NCI-H1105 (cell line): Measurements from ENCODE around the gene RASSF8.
A peak's percentile ranks its signal among the peaks of the same experiment; 100 is the strongest.

Source experiments
- DNase-seq: peaks from one replicate; lab custom pipeline; 2025; lab: John Stamatoyannopoulos, UW

Gene RASSF8

DNA sequence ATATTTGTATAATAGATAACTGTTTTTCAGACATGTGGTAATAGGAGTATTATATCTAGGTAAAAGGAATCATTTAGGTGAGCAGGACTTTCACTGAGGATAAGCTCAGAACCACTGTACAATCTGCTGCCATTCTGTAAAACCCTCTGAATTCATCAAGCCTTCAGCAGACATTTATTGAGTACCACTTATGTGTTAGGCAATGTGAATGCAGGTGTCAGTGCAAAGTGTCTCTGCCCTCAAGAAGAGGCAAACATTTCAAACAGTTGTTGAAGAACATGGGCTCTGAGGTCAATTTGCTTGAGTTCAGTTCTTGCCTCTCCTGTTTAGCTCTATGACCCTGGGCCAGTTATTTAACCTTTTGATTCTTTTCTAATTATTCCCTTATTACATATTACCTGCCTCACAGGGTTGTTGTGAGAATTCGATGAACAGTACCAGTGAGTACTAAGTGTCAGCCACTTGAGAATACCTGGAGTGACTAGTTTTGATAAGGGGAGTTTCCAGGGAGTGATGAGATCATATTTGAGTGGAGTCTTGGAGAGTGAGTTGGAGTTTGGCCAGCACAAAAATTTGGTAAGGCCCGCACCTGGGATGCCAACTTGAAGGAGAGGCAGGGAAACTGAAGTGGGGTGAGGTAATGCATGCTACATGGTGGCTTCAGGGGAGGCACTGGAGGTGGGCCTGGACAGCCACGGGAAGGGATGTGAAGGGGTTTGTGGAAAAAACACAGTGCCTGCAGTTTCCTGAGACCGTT is 33.7 kb downstream of the RASSF8 start:
- no peak for DNase-seq

DNA sequence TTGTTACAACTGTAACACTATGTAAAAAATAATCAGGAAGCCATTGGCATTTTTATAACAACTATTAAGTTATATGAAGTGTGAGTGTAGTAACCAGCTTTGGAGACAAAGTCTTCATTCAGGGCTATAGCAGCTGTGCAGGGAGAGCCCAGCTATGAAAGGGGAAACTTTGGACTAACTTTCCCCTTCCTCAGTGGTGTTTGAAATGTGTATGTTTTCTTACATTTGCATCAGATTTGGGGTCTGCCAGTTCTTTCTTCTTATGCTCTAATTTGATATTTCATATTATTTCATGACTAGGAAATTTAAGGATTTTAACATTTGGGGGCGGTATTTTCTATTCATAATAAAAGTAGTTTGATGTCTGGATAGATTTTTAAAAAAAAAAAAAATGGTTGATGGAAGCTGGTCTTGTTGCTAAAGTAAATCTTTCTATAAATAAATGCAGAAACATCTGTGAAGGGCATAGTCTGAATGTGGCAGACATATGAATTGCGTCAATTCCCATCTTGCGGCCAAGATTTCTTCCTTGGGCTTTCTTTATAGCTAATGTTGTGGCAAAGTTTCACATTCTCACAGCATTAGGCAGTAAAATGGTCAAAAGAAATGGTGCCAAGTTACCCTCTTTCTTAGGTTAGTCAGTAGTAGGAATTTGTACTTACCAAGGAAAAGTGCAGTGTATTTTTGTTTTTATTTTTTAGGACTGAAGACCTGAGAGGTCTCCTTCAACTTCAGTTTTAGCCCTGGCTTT is 35.6 kb downstream of the RASSF8 start:
- DNase-seq: no peak

- DNase-seq: no peak
These were observed 36.6 kb downstream of the RASSF8 start for GRCh38 chr12:25994901-25995625.

GRCh38 chr12:25995906-25996305 is 37.4 kb downstream of the RASSF8 start:
- no peak for DNase-seq

GRCh38 chr12:25996677-25997076 is 38.2 kb downstream of the RASSF8 start:
- no peak for DNase-seq

- no peak for DNase-seq
These were observed 38.9 kb downstream of the RASSF8 start for GRCh38 chr12:25997201-25997963.

- DNase-seq: no peak
These were observed 42.4 kb downstream of the RASSF8 start for GRCh38 chr12:26000898-26001297.

- no peak for DNase-seq
These were observed 43.0 kb downstream of the RASSF8 start for GRCh38 chr12:26001530-26001929.

GRCh38 chr12:26003065-26003464 is 44.6 kb downstream of the RASSF8 start:
- DNase-seq: no peak

GRCh38 chr12:26007566-26007965 is 49.1 kb downstream of the RASSF8 start:
- no peak for DNase-seq

GRCh38 chr12:26009593-26009992 is 51.1 kb downstream of the RASSF8 start:
- DNase-seq: no peak

- peak; percentile 3 for DNase-seq
These were observed 51.9 kb downstream of the RASSF8 start for GRCh38 chr12:26010293-26010821.

DNA sequence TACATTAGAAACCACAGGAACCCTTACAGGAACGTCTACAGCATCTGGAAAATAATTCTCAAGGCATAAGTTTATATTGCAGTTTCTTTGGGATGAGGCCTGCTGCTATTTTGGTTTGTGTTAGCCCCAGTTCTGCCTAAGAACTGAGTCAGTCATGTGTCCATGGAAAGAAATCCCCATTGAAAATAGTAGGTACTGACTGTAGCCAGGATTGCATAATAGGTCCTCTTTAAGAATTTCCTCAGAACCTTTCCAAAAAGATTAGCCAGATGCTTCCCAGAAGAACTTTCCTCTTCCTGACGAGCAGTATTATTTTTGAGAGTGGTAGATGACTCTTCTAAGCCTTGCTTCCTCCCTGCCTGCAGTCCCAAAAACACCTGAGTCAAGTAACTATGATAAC is 52.6 kb downstream of the RASSF8 start:
- no peak for DNase-seq

GRCh38 chr12:26014085-26014484 is 55.6 kb downstream of the RASSF8 start:
- DNase-seq: no peak

GRCh38 chr12:26016516-26016915 is 58.0 kb downstream of the RASSF8 start:
- DNase-seq: no peak

- peak; percentile 1 for DNase-seq
These were observed 59.2 kb downstream of the RASSF8 start for GRCh38 chr12:26017484-26018211.

DNA sequence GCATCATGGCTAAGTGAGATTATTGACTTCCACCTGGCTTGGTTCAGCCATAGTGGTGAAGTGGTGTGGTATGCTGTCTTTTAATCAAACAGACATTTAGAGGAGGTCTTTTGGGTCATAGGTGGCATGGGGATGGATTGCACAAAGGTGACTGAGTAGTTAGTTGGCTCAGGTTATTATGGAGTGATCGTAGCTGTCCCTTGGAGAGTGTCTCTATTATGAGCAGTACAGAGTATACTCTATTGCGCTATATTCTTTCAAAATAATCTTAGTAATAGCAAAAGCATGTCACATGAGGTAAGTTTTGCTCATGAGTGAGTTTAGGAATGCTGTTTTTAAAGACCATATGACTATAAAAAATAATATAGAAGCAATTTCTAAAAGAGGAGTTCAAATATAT is 60.4 kb downstream of the RASSF8 start:
- no peak for DNase-seq

GRCh38 chr12:26021534-26021933 is 63.1 kb downstream of the RASSF8 start:
- no peak for DNase-seq

DNA sequence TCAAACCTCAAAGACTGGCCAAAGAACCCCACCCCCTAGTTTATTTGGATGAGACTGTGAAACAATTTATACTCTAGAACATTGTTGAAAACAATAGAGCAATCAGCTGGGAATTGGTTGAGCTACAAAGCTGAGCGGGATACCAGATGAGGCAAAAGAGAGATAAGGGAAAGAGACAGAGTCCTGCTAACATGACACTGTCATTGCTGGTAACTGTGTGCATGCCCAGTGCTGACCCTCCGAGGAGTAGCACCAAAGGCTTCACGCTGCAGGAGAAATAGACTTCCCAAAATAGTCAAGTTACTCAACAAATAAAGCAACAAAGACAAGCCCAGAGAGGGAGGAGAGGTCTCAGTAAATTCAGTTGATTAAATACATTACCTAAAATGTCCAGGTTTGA is 63.6 kb downstream of the RASSF8 start:
- DNase-seq: no peak

- DNase-seq: no peak
These were observed 68.2 kb downstream of the RASSF8 start for GRCh38 chr12:26026713-26027112.

DNA sequence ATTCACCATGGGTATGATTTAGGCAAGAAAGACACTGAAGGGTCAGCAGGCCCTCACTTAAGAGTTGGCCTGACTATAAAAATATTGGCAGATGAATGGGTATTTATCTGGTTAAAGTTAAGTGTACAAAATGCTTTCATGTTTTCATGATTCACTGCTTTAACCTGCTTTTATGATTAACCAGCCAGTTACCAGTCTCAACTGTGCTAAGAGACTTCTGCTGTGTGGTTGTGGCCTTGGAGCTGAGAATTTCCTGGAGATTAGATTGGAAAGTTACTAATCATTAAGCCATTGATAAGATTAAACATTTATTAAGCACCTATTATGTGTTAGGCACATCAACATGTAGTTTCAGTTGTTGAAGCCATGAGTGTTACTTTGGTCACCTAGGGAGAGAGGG is 68.9 kb downstream of the RASSF8 start:
- no peak for DNase-seq
